HepG2 (cell line): ENCODE measurements around the gene USP7. TPM values are rescaled to one million over a fixed set of nuclear protein-coding genes. Genes with fewer than 3 reads are reported as not detected.

Experiments
- AHR ChIP-seq: IDR thresholded peaks from 2 replicates; pipeline ENCODE4 v1.6.1; 2018; ENCODE audit warnings: missing genetic modification reagents, missing compliant biosample characterization
- EP300 ChIP-seq, 3 experiments: sonication (generic) in 1 of 3; formaldehyde crosslinking in 1 of 3; IDR thresholded peaks; 2 replicates each; pipeline versions ENCODE4 v1.5.1 to v1.6.1; 2011 to 2020; ENCODE audit warnings: low read depth in 2 of 3, low read length in 2 of 3, borderline replicate concordance in 1 of 3, improper control_type of control experiment in 1 of 3, mild to moderate bottlenecking in 1 of 3, missing genetic modification reagents in 1 of 3, moderate library complexity in 1 of 3
- GATAD2A ChIP-seq: IDR thresholded peaks from 2 replicates; pipeline ENCODE4 v1.6.1; 2016
- HCFC1 ChIP-seq: fragments of 150-350 bp; IDR thresholded peaks from 2 replicates; pipeline ENCODE4 v1.6.1; 2014; ENCODE audit warnings: low read depth, low read length
- KDM4B ChIP-seq: sonication (generic); formaldehyde crosslinking; IDR thresholded peaks from 2 replicates; pipeline ENCODE4 v1.4.0; 2020; ENCODE audit warnings: missing genetic modification reagents
- MBD4 ChIP-seq: IDR thresholded peaks from 2 replicates; pipeline ENCODE4 v1.6.1; 2012; ENCODE audit warnings: low read length, inconsistent platforms, borderline replicate concordance
- MEF2D ChIP-seq: sonication (generic); formaldehyde crosslinking; IDR thresholded peaks from 2 replicates; pipeline ENCODE4 v1.5.1; 2020; ENCODE audit warnings: mild to moderate bottlenecking, missing genetic modification reagents
- PAWR ChIP-seq: sonication (generic); formaldehyde crosslinking; IDR thresholded peaks from 2 replicates; pipeline ENCODE4 v1.4.0; 2020; ENCODE audit warnings: missing genetic modification reagents, mild to moderate bottlenecking, borderline replicate concordance
- TOPORS ChIP-seq: sonication (generic); formaldehyde crosslinking; IDR thresholded peaks from 2 replicates; pipeline ENCODE4 v1.8.0; 2023; ENCODE audit warnings: mild to moderate bottlenecking, missing genetic modification reagents
- U2AF1 ChIP-seq: fragments of 200-400 bp; formaldehyde crosslinking; optimal IDR thresholded peaks from 2 replicates; pipeline ENCODE3; 2017; ENCODE audit warnings: mild to moderate bottlenecking, low read depth, low read length
- ZBTB1 ChIP-seq: sonication (generic); formaldehyde crosslinking; IDR thresholded peaks from 2 replicates; pipeline ENCODE4 v1.4.0; 2020; ENCODE audit warnings: missing genetic modification reagents, borderline replicate concordance
- ZFP36L1 ChIP-seq: sonication (generic); formaldehyde crosslinking; IDR thresholded peaks from 2 replicates; pipeline ENCODE4 v1.8.0; 2022; ENCODE audit warnings: mild to moderate bottlenecking, missing genetic modification reagents, moderate library complexity
- ZNF234 ChIP-seq: sonication (generic); formaldehyde crosslinking; conservative IDR thresholded peaks from 2 replicates; pipeline ENCODE4 v1.5.1; 2020; ENCODE audit warnings: mild to moderate bottlenecking, missing genetic modification reagents
- ZNF274 ChIP-seq: sonication (generic); formaldehyde crosslinking; IDR thresholded peaks from 2 replicates; pipeline ENCODE4 v1.5.1; 2020; ENCODE audit warnings: mild to moderate bottlenecking, missing genetic modification reagents
- ZNF337 ChIP-seq: sonication (generic); formaldehyde crosslinking; IDR thresholded peaks from 2 replicates; pipeline ENCODE4 v1.5.1; 2020; ENCODE audit warnings: missing genetic modification reagents, low read depth, mild to moderate bottlenecking, borderline replicate concordance
- ZNF34 ChIP-seq: sonication (generic); formaldehyde crosslinking; IDR thresholded peaks from 2 replicates; pipeline ENCODE4 v1.4.0; 2020; ENCODE audit warnings: mild to moderate bottlenecking, missing genetic modification reagents, borderline replicate concordance
- ZNF652 ChIP-seq: IDR thresholded peaks from 2 replicates; pipeline ENCODE4 v1.6.1; 2016; ENCODE audit warnings: low read depth, borderline replicate concordance
- polyA plus RNA-seq, 8 experiments: library from polyadenylated mRNA; depleted of rRNA in 3 of 8; stranded (reverse) in 7 of 8; unstranded in 1 of 8; fragments of >200 nt; fragmentation: Illumina TruSeq in 4 of 8; extraction: Trizol in 4 of 8; gene quantifications; 2 replicates each; pipeline versions ENCODE4 v1.2.1 to v1.2.3, GENCODE V29; 2011 to 2016; ENCODE audit warnings: low read depth in 4 of 8, missing spikeins in 1 of 8, mixed read lengths in 1 of 8; ENCODE audit not compliant: insufficient read depth in 1 of 8
- total RNA-seq, 5 experiments: library from RNA; depleted of rRNA; stranded (reverse); fragments of >200 nt; fragmentation: Illumina TruSeq; extraction: Trizol; gene quantifications; 2 replicates each; pipeline ENCODE4 v1.2.3, GENCODE V29; 2016; ENCODE audit warnings: low read depth in 1 of 5
- TF ChIP-seq, protein P1 (sequence below): sonication (generic); formaldehyde crosslinking; IDR thresholded peaks from 2 replicates; pipeline ENCODE4 v1.4.0; 2020; ENCODE audit warnings: mild to moderate bottlenecking, missing genetic modification reagents
- TF ChIP-seq, protein P2 (sequence below): sonication (generic); formaldehyde crosslinking; IDR thresholded peaks from 2 replicates; pipeline ENCODE4 v1.4.0; 2020; ENCODE audit warnings: missing genetic modification reagents, borderline replicate concordance
- TF ChIP-seq, protein P3 (sequence below): IDR thresholded peaks from 2 replicates; pipeline ENCODE4 v1.6.1; 2012; ENCODE audit warnings: inconsistent platforms
- TF ChIP-seq, protein P4 (sequence below): sonication (generic); formaldehyde crosslinking; IDR thresholded peaks from 2 replicates; pipeline ENCODE4 v1.4.0; 2020; ENCODE audit warnings: missing genetic modification reagents

USP7 gene
- total and polyA plus RNA-seq, 2 of the 13 experiments (the other 11 are each of a cell fraction or from before 2014, with no cell fraction given): 52.5 to 173 TPM

DNA sequence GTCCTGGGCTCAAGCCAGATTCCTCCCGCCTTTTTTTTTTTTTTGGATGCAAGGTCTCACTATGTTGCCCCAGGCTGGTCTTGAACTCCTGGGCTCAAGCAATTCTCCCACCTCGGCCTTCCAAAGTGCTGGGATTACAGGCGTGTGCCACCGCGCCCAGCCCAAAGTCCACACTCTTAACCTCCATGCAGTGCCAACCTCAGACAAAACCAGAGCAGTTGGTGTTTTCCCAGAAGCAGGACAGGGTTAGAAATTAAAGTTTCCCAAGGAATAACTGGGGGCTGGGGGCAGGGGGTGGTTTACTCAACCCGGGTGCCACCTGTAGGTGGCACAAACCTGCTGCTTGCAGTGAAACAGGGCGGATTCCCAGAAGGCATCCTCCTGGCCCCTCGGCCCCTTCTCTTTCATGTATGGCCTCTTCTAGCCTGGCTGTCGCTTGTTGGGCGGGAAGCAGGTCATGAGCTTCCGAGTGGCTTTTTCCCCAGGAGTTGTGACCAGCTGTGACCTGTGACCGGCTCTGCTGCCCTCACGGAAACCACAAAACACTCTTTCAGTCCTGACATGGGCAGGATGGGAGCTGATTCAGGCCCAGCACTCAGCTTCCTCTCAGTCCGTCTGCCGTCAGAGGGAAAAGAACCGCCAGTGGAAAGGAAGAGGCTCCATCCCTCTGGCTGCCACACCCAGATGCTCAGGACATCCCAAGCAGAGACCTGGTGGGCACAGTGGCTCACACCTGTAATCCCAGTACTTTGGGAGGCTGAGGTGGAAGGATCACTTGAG is 25.6 kb upstream of the USP7 start (continued):
- TF ChIP-seq, protein P1, sequence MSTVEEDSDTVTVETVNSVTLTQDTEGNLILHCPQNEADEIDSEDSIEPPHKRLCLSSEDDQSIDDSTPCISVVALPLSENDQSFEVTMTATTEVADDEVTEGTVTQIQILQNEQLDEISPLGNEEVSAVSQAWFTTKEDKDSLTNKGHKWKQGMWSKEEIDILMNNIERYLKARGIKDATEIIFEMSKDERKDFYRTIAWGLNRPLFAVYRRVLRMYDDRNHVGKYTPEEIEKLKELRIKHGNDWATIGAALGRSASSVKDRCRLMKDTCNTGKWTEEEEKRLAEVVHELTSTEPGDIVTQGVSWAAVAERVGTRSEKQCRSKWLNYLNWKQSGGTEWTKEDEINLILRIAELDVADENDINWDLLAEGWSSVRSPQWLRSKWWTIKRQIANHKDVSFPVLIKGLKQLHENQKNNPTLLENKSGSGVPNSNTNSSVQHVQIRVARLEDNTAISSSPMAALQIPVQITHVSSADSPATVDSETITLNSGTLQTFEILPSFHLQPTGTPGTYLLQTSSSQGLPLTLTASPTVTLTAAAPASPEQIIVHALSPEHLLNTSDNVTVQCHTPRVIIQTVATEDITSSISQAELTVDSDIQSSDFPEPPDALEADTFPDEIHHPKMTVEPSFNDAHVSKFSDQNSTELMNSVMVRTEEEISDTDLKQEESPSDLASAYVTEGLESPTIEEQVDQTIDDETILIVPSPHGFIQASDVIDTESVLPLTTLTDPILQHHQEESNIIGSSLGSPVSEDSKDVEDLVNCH (CRISPR knock-in tag): no peak
- TF ChIP-seq PAWR (CRISPR knock-in tag) (no peak), ZNF274 (no peak), ZNF34 (CRISPR knock-in tag) (no peak), ZNF652 (peak; percentile 84), GATAD2A (CRISPR knock-in tag) (peak; percentile 79), TOPORS (CRISPR knock-in tag) (no peak; the same call in 1 of the 2 replicates), KDM4B (CRISPR knock-in tag) (no peak), MEF2D (no peak; the same call in 1 of the 2 replicates), U2AF1 (peak; percentile 49), AHR (CRISPR knock-in tag) (no peak), HCFC1 (no peak), EP300 (IDR thresholded peaks at IDR 0.05; ENCODE audit: low read depth in 2 of 2, low read length in 2 of 2) (no peak; a peak in 1 of 4 replicates), EP300 (CRISPR knock-in tag; IDR thresholded peaks at IDR 0.05; ENCODE audit: borderline replicate concordance) (no peak), ZNF234 (CRISPR knock-in tag) (no peak), ZNF337 (no peak), ZBTB1 (no peak), ZFP36L1 (CRISPR knock-in tag) (0 out of 2 replicates have a peak, but pooled peaks have one; percentile 56), MBD4 (no peak)
- TF ChIP-seq, protein P2, sequence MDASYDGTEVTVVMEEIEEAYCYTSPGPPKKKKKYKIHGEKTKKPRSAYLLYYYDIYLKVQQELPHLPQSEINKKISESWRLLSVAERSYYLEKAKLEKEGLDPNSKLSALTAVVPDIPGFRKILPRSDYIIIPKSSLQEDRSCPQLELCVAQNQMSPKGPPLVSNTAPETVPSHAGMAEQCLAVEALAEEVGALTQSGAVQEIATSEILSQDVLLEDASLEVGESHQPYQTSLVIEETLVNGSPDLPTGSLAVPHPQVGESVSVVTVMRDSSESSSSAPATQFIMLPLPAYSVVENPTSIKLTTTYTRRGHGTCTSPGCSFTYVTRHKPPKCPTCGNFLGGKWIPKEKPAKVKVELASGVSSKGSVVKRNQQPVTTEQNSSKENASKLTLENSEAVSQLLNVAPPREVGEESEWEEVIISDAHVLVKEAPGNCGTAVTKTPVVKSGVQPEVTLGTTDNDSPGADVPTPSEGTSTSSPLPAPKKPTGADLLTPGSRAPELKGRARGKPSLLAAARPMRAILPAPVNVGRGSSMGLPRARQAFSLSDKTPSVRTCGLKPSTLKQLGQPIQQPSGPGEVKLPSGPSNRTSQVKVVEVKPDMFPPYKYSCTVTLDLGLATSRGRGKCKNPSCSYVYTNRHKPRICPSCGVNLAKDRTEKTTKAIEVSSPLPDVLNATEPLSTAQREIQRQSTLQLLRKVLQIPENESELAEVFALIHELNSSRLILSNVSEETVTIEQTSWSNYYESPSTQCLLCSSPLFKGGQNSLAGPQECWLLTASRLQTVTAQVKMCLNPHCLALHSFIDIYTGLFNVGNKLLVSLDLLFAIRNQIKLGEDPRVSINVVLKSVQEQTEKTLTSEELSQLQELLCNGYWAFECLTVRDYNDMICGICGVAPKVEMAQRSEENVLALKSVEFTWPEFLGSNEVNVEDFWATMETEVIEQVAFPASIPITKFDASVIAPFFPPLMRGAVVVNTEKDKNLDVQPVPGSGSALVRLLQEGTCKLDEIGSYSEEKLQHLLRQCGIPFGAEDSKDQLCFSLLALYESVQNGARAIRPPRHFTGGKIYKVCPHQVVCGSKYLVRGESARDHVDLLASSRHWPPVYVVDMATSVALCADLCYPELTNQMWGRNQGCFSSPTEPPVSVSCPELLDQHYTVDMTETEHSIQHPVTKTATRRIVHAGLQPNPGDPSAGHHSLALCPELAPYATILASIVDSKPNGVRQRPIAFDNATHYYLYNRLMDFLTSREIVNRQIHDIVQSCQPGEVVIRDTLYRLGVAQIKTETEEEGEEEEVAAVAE (CRISPR knock-in tag): peak; percentile 16; the same call in 1 of the 2 replicates
- TF ChIP-seq, protein P3, sequence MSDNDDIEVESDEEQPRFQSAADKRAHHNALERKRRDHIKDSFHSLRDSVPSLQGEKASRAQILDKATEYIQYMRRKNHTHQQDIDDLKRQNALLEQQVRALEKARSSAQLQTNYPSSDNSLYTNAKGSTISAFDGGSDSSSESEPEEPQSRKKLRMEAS: no peak; the same call in 1 of the 2 replicates
- TF ChIP-seq, protein P4, sequence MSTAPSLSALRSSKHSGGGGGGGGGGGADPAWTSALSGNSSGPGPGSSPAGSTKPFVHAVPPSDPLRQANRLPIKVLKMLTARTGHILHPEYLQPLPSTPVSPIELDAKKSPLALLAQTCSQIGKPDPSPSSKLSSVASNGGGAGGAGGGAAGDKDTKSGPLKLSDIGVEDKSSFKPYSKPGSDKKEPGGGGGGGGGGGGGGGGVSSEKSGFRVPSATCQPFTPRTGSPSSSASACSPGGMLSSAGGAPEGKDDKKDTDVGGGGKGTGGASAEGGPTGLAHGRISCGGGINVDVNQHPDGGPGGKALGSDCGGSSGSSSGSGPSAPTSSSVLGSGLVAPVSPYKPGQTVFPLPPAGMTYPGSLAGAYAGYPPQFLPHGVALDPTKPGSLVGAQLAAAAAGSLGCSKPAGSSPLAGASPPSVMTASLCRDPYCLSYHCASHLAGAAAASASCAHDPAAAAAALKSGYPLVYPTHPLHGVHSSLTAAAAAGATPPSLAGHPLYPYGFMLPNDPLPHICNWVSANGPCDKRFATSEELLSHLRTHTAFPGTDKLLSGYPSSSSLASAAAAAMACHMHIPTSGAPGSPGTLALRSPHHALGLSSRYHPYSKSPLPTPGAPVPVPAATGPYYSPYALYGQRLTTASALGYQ (CRISPR knock-in tag): no peak
